Spleen (tissue), 11 donors: ENCODE results near the gene KLHL18. TPM values are rescaled to one million over a fixed set of nuclear protein-coding genes. Genes with fewer than 3 reads are reported as not detected.

Experiments
- DNase-seq: peaks from one replicate; pipeline ENCODE4 v3.0.0-alpha.2; 2020
- H3K27ac ChIP-seq, 8 donors: fragments of 200-600 bp; sonication (generic) in 7 of 8; 1 replicate in 4 of 8; 2 replicates in 4 of 8; pipeline versions ENCODE4 v1.5.0 to v1.8.0; 2016 to 2021; ENCODE audit warnings: inconsistent platforms in 4 of 8, mild to moderate bottlenecking in 4 of 8, moderate library complexity in 1 of 8
- H3K27me3 ChIP-seq, 7 donors: fragments of 200-600 bp; sonication (generic) in 6 of 7; replicated peaks in 1 of 7; 1 replicate in 4 of 7; 2 replicates in 3 of 7; pipeline versions ENCODE4 v1.5.0 to v1.8.0; 2016 to 2021; ENCODE audit warnings: inconsistent platforms in 3 of 7, mild to moderate bottlenecking in 1 of 7
- H3K36me3 ChIP-seq, 6 donors: fragments of 200-600 bp; sonication (generic) in 5 of 6; 1 replicate in 4 of 6; 2 replicates in 2 of 6; pipeline versions ENCODE4 v1.5.0 to v1.8.0; 2016 to 2021; ENCODE audit warnings: inconsistent platforms in 2 of 6
- H3K4me1 ChIP-seq, 6 donors: fragments of 200-600 bp; sonication (generic) in 5 of 6; 1 replicate in 3 of 6; 2 replicates in 3 of 6; pipeline versions ENCODE4 v1.5.0 to v1.8.0; 2016 to 2021; ENCODE audit warnings: inconsistent platforms in 3 of 6
- H3K4me3 ChIP-seq, 8 donors: fragments of 200-600 bp; sonication (generic) in 7 of 8; 1 replicate in 4 of 8; 2 replicates in 4 of 8; pipeline versions ENCODE4 v1.5.0 to v1.8.0; 2016 to 2021; ENCODE audit warnings: inconsistent platforms in 4 of 8, mild to moderate bottlenecking in 4 of 8, moderate library complexity in 2 of 8
- H3K9me3 ChIP-seq, 8 donors: fragments of 200-600 bp; sonication (generic) in 7 of 8; 1 replicate in 4 of 8; 2 replicates in 4 of 8; pipeline versions ENCODE4 v1.5.0 to v1.8.0; 2016 to 2021; ENCODE audit warnings: inconsistent platforms in 4 of 8
- CTCF ChIP-seq, 11 experiments: fragments of 200-600 bp in 7 of 11; fragments of 450-650 bp in 4 of 11; sonication (generic) in 4 of 11; IDR thresholded peaks in 8 of 11; conservative IDR thresholded peaks in 3 of 11; 1 replicate in 7 of 11; 2 replicates in 4 of 11; pipeline versions ENCODE4 v1.4.0 to v1.8.0; 2016 to 2021; ENCODE audit warnings: antibody characterized with exemption in 11 of 11, inconsistent platforms in 4 of 11, mild to moderate bottlenecking in 1 of 11
- POLR2A ChIP-seq, 3 donors: fragments of 450-650 bp; IDR thresholded peaks; one replicate each; pipeline ENCODE4 v1.5.1; 2017; ENCODE audit warnings: antibody characterized with exemption in 3 of 3, mild to moderate bottlenecking in 1 of 3
- POLR2AphosphoS5 ChIP-seq, 3 donors: sonication (generic); formaldehyde crosslinking; IDR thresholded peaks; one replicate each; pipeline ENCODE4 v1.5.1; 2017; ENCODE audit warnings: antibody characterized with exemption in 3 of 3
- WGBS, 5 donors: extraction: QIAGEN DNeasy Blood & Tissue Kit in 3 of 5; methylation state at CpG; one replicate each; pipeline versions ENCODE4 v1.1.5 to v1.1.7; 2013 to 2018; 5-methylcytosine and 5-hydroxymethylcytosine counted together
- intact Hi-C: fragments of 100-400 bp; cut with DNase I; formaldehyde crosslinking; loops from one replicate; pipeline ENCODE4 v1.15.0; 2023; ENCODE audit warnings: low total_unique reads
- polyA plus RNA-seq, 3 donors: library from polyadenylated mRNA; stranded (reverse); fragments of 200-250 nt; gene quantifications; one replicate each; pipeline ENCODE4 v1.2.1, GENCODE V29; 2013
- total RNA-seq, 7 donors: library from RNA; depleted of rRNA in 3 of 7; stranded (reverse); fragments of >200 nt in 3 of 7; fragmentation: NEBNext Ultra II Directional in 4 of 7; extraction: Animal tissue kit (Norgen Biotek cat#: 25700) in 4 of 7; gene quantifications; one replicate each; pipeline versions ENCODE4 v1.1.0 to v1.2.1, GENCODE V29; 2016 to 2021
- donor health status: healthy with polysubstance abuse.
- donor health status: DM: no; HTN: no; CAD: no; lungs with moderate emphysema.
- donor health status: DM: no; HTN: no; CAD: no.
- donor health status: Bipolar disorder and iron deficiency.
- donor health status: healthy.
- donor health status: DM: no; HTN: no; CAD: no.
- donor health status: DM: yes; HTN: yes; CAD: no.

KLHL18 gene
- total and polyA plus RNA-seq, 10 donors, result 19.2 to 44.6 (median 29.7) TPM

GRCh38 chr3:47376393-47376792, 93.6 kb downstream of the KLHL18 start:
- intact Hi-C loops, result no loop called here
- no peak for DNase-seq
- Histone ChIP-seq H3K27me3 (peaks cover 0 to 5% (median 0%) of the 10 kb centered on the region in 7 donors), H3K27ac (no peak overlapping the region), H3K36me3 (no peaks in the 10 kb centered on the region), H3K4me1 (peaks cover 13 to 48% (median 26%) of the 10 kb centered on the region in 6 donors), H3K9me3 (no peaks in the 10 kb centered on the region), H3K4me3 (no peak overlapping the region)
- 80 to 90% (median 86%) methylated on average over 3 of the region's 3 CpGs for WGBS, 5 donors
- TF ChIP-seq POLR2AphosphoS5 (IDR thresholded peaks at IDR 0.05), result no peak
- TF ChIP-seq CTCF (IDR thresholded peaks at IDR 0.05 in 8 of 11, conservative IDR thresholded peaks at IDR 0.05 in 3 of 11), result no peak
- no peak for TF ChIP-seq POLR2A (IDR thresholded peaks at IDR 0.05)

GRCh38 chr3:47377186-47377585, 94.4 kb downstream of the KLHL18 start:
- H3K4me1 ChIP-seq, result peaks cover 18 to 49% (median 33%) of the 10 kb centered on the region in 6 donors
- intact Hi-C loops, result no loop called here
- no peak for DNase-seq
- H3K27ac ChIP-seq, result peak overlapping the region in 2 of 8 donors; percentile 29 to 30
- H3K9me3 ChIP-seq, result no peaks in the 10 kb centered on the region
- no peaks in the 10 kb centered on the region for H3K36me3 ChIP-seq
- TF ChIP-seq CTCF (IDR thresholded peaks at IDR 0.05 in 8 of 11, conservative IDR thresholded peaks at IDR 0.05 in 3 of 11) (no peak), POLR2A (IDR thresholded peaks at IDR 0.05) (no peak), POLR2AphosphoS5 (IDR thresholded peaks at IDR 0.05) (no peak)
- H3K4me3 ChIP-seq, result no peak overlapping the region
- 68 to 85% (median 74%) methylated on average over 2 of the region's 2 CpGs for WGBS, 5 donors
- no peaks in the 10 kb centered on the region for H3K27me3 ChIP-seq

GRCh38 chr3:47378869-47379268, 96.1 kb downstream of the KLHL18 start:
- no peaks in the 10 kb centered on the region for H3K27me3 ChIP-seq
- H3K4me3 ChIP-seq, result no peak overlapping the region
- intact Hi-C loops, result no loop called here
- H3K4me1 ChIP-seq, result peaks cover 18 to 62% (median 45%) of the 10 kb centered on the region in 6 donors
- H3K27ac ChIP-seq, result no peak overlapping the region
- no peak for TF ChIP-seq CTCF (IDR thresholded peaks at IDR 0.05 in 8 of 11, conservative IDR thresholded peaks at IDR 0.05 in 3 of 11)
- TF ChIP-seq POLR2AphosphoS5 (IDR thresholded peaks at IDR 0.05), result no peak
- no peak for TF ChIP-seq POLR2A (IDR thresholded peaks at IDR 0.05)
- peaks cover 0 to 10% (median 0%) of the 10 kb centered on the region in 6 donors for H3K36me3 ChIP-seq
- no peaks in the 10 kb centered on the region for H3K9me3 ChIP-seq
- DNase-seq, result no peak

GRCh38 chr3:47379411-47379899, 96.7 kb downstream of the KLHL18 start:
- DNase-seq, result peak; percentile 80
- intact Hi-C loops, result no loop called here
- no peaks in the 10 kb centered on the region for H3K9me3 ChIP-seq
- peaks cover 18 to 66% (median 48%) of the 10 kb centered on the region in 6 donors for H3K4me1 ChIP-seq
- H3K27me3 ChIP-seq, result no peaks in the 10 kb centered on the region
- H3K4me3 ChIP-seq, result peak overlapping the region in 6 of 8 donors; percentile 83 to 100 (median 96)
- WGBS, 5 donors, result 85 to 93% (median 89%) methylated on average over 19 of the region's 19 CpGs
- no peak for TF ChIP-seq CTCF (IDR thresholded peaks at IDR 0.05 in 8 of 11, conservative IDR thresholded peaks at IDR 0.05 in 3 of 11)
- no peak for TF ChIP-seq POLR2AphosphoS5 (IDR thresholded peaks at IDR 0.05)
- TF ChIP-seq POLR2A (IDR thresholded peaks at IDR 0.05), result no peak
- peak overlapping the region in 6 of 8 donors; percentile 92 to 98 (median 94) for H3K27ac ChIP-seq
- H3K36me3 ChIP-seq, result peaks cover 0 to 12% (median 0%) of the 10 kb centered on the region in 6 donors
